Pons (tissue), 1 donor: ENCODE measurements around the gene ANKS6.

Source experiments
- DNase-seq: peaks from one replicate; pipeline ENCODE4 v3.0.0-alpha.2; 2016; ENCODE audit warnings: low spot score

Gene ANKS6

DNA sequence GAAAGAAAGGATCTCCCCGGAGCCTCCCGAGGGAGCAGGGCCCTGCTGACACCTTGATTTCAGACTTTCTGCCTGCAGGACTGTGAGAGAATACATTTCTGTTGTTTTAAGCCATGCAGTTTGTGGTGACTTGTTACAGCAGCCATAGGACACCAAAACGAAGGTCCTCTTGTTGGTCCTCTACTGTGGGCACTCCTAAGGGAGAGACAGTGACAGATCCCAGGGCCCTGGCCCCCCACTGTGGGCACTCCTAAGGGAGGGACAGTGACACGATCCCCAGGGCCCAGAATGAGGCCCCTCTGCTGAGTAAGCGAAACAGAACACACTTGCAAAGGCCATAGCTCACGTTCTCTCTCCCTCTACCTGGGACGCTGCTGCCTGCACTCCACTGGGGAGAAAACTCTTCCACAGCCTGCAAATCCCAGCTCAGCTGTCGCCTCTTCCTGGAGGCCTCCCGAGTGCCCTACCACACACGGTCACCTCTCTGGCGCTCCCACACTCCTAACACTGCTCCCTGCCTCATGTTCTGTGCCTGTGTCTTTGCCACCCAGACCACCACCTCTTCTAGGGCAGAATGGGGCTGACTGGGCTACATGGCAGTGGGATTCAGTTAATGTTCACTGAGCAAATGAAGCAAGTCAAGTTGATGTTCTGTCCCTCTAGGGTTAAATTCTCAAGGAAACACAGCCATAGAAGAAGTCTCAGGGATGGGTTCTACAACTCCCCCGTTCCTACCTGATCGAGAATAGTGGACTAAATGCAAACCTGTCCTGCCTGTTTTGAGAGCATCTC, 23.8 kb downstream of the ANKS6 start:
- no peak for DNase-seq

DNA sequence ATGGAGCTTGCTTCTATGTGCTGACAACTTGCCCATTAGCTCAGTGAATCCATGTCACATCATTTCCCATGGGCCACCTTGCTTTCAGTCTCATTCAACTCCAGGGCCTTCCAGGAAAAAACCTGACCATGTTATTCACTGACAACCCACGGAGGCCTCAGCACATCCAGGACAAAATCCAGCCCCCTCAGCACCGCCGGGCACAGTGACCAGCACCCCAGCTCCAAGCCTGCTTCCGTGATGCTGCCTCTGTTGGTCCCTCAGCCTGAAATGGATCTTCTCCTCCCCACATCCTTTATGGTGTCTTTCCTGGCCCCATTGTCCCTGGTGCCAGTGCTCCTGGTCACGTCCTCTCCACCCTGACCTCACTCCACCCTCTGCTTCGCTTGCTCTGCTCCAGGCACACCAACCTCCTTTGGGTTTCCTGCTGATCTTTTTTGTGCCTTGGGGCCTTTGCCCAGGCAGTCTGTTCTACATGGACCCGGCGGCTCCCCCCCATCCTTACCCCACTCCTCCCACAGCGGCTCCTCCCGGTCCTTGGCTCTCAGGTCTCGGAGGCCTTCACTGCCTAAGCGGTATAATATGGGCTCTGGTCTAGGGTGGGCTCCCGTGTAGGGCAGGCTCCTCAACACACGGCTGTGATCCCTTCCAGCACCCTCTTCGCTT, 25.0 kb downstream of the ANKS6 start:
- no peak for DNase-seq

DNA sequence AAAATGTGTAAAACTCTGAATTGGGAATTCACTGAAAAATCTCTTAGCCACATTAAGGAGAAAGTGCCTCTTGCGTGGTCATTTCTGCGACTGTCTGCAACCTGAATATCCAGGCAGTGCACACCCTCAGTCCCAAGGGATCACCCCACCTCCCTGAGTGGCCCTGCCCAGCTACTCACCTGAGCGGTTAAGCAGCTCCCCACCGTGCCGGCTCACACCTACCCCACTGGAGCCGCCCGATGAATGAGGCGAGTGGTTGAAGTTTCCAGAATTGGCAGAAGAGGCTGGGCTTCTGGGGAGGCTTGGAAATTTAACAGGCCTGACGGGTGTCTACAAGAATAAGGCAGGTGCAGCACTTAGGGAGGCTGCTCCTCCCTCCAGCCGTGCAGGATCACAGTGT, 25.6 kb downstream of the ANKS6 start:
- no peak for DNase-seq

DNA sequence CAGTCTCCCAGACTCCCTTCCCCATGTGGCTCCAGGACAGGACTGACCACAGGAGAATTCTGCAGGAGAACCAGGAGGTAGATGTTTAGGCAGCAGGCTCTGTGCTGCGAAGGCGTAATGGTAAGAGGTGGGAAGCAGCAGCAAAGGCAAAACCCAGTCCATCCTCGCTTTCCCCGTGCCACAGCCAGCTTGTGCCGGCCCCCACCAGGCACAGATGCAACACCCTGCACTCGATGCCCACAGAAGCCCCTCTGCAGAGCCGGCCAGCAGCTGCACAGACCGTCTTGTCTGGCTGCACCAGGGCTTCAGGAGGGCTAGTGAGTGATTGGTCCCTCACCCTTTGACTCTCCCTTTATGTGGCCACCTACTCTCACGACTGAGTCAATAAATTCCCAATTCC, 28.0 kb downstream of the ANKS6 start:
- DNase-seq = no peak

DNA sequence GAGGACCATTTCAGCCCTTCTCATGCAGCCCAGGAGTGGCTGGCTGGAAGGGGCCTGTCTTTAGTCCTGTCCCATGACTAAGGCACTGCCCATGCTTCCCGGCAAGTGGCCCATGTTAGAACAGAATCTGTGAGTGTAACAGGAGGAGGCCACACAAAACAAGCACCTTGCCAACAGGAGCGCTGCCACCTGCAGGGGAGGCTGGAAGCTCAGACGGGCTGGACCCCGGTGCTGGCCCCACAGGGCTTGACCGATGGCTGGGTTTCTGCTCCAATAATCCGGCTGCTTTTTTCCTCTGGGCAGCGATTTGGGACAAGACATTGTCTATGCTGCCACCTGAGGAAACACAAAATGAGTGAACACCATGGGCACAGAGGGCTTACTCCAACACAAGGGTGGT, 28.4 kb downstream of the ANKS6 start:
- no peak for DNase-seq

DNA sequence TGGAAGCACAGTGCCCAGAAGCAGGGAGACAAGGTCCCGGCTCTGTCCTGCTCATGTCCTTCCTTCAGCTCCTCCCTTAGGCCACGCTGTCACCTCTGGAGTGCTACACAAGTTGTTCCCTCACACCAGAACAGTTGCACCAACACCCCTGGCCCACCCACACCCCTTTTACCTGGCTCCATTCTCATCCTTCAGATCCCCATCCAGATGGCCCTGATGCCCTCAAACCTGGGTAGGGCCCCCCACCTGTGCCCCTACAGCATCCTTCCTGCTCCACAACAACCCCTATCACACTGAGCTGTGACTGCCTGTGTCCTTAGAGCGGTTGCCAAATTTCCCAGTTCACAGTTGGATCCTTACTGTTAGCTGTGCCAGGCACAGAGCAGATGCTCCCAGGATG, 29.2 kb downstream of the ANKS6 start:
- DNase-seq = no peak

DNA sequence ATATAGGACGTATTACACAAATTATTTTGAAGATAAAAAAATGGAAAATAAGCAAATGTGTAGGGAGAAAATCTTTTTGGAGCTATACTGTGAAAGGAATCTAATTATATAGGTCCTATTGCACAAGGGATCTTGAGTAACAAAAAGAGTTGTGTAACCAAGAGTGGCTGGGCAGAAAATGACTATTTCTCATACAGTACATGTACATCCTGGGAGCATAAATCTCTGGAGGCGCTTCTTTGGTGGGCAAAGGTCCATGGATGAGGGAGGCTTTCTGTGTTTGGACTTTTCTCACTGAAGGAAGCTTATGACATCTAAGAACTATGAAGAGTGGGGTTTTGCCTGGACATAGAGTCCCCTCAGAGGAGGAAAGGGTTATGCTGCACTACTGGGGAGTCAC, 29.8 kb downstream of the ANKS6 start:
- DNase-seq = no peak

DNA sequence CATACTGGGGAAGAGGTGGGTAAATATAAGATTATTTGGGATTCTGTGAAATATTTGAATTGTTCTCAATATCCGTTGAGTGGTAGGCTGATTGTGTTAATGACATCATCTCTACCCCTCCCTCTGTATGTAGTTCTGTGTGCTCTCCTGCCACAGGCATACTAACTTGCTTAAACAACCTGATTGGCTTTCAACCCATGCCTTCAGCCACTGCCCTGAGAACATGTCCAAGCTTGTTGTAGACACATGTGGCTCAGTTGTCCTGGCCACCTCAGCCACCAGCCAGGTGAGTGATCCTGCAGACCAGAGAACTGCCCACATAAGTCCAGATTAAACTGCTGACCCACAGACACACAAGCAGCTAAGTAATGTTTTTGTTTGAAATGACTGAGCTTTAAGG, 31.1 kb downstream of the ANKS6 start:
- no peak for DNase-seq

DNA sequence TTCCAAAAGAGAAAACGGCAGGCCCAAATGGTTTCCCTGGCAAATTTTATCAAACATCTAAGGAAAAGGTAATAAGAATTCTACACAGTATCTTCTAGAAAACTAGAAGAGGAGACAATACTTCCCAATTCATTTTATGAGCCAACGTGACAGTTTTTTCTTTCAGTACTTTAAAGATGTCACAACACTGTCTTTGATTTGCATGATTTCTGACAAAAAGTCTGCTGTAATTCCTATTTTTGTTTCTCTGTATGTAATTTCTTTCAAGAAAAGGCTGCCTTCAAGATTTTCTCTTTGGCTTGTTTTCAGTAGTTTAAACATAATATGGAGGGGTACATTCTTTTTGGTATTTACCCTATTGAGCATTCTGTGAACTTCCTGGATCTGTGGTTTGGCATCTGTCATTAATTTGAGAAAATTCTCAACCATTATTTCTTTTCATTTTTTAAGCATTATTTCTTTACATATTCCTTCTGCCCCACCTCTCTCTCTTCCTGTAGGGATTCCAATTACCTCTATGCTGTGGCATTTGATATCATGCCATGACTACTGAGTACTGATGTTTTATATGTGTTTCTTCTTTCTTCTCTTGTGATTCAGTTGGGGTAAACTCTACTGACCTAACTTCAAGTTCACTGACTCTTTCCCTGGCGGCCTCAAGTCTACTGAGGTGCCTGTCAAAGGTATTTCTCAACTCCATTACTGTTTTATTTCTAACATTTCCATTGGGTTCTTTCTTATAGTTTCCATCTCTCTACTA, 32.2 kb downstream of the ANKS6 start:
- no peak for DNase-seq

DNA sequence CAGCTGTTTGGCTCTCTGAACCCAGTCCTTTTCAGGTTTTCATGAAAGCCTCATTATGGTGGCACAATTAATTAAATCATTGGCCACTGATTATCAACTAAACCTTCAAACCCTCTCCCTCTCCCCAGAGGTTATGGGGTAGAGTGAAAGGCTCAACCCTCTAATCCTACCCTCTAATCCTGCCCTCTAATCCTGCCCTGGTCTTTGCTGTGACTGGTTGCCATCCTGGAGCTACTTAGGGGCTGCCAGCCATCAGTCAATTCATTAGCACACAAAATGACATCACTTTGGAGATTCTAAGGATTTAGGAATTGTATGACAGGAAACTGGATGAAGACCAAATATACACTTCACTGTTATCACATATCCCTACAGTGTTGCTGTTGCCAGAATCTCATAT, 36.1 kb downstream of the ANKS6 start:
- DNase-seq = no peak

DNA sequence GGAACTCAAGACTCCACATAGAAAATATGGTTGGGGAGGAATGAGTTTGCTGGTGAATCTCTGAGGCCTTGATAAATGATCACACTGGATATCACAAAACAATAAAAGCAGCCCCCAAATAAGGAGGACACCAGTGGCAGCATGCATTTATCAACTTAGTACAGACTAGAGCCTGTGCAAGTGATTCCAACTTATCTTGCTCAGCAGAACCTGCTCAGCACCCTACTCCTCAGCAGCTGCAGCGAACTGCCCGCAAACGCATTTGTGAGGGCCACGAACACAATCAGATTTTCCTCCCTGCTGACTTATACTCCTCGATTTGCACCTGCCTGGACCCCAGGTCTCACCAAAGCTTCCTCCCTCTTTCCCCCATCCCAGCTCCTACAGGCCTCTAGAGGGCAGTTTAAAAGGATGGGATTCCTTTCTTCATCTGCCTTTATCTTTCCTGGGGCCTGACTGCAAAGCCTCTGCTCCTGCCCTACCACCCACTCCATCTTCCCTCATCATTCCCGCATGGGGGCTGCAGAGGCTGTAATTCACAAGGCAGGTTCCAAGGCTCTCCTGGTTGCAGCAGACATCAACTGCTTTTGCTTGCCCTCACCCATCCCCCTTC, 41.2 kb downstream of the ANKS6 start:
- DNase-seq = no peak

DNA sequence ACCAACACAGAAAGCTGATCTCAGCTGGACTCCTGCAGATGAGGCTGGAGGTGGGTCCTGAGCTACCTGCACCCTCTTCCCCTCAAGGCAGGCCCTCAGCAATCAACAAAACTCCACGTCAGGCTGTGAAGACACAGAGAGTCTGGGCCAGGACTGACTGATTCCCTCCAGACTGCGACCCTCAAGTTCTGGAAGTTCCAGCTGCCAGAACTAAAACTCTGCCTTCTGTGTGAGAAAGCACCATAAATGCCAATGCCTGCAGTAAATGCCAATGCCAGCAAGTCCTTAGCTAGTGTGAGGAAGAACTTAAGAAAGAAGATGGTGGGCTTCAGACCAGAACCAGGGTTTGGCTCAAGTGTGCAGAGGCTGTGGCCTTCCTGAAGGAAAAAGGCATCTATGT, 45.1 kb downstream of the ANKS6 start:
- no peak for DNase-seq

DNA sequence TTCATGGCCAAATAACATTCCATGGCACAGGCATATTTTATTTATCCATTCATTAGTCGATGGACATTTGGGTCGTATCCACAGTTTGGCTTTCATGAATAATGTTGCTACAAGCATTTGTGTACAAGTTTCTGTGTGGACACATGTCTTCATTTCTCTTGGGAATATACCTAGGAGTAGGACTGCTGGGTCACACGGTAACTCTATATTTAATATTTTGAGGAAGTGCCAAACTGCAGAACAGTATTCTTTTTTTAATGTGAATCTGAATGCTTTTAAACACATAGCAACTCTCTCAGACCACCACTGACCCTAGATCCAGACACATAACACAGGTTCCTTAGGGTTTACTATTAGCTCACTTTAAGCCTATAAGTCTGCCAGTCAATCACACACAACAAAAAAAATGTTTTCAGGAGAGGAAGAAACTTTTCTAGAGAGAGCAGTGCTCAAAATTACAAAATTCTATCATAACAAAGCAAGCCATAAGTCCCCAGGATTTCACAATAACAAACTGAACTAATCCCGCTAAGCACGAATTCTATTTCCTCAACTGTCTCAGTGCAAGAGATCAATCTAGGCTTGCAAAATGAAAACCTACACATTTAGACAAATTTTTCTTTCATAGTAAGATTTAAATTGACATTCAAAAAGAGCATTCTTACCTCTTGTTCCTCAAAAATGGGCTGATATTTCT, 45.8 kb downstream of the ANKS6 start:
- no peak for DNase-seq

DNA sequence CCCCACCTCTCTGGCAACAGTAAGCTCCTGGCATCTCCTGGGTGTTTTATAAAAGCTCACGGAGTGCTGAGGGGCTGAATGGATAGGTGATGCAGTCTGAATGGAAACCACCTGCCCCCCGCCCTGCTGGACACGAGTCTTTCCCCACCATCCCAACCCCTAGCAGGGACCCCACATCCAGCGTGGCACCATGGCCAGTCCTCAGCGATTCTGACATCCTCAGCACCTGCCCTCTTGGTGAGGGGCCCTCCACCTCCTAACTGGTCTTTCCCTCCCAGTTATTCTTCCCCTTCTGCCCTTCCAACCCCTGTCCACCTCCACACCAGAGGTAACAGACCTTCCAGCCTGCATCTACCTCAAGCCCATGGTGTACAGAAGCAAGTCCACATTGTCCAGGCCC, 48.9 kb downstream of the ANKS6 start:
- no peak for DNase-seq

DNA sequence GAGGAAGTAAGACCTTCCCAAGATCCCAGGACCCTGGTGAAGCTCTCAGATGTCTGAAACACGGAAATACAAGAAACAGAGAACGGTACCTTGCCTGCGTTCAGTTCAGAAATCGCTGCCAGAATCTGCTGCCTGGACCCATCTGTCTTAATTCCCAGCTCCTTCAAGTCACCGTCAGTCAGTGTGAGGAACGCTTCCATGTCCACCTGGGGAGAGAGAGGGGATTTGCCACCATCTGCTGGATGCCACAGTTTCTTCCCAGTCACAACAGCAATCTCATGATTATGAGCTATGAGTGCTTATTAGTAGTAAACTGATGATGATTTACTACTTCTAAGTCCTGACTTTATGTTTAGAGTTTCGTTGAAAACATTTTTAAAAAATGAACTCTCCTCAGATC, 50.9 kb downstream of the ANKS6 start:
- DNase-seq = no peak

DNA sequence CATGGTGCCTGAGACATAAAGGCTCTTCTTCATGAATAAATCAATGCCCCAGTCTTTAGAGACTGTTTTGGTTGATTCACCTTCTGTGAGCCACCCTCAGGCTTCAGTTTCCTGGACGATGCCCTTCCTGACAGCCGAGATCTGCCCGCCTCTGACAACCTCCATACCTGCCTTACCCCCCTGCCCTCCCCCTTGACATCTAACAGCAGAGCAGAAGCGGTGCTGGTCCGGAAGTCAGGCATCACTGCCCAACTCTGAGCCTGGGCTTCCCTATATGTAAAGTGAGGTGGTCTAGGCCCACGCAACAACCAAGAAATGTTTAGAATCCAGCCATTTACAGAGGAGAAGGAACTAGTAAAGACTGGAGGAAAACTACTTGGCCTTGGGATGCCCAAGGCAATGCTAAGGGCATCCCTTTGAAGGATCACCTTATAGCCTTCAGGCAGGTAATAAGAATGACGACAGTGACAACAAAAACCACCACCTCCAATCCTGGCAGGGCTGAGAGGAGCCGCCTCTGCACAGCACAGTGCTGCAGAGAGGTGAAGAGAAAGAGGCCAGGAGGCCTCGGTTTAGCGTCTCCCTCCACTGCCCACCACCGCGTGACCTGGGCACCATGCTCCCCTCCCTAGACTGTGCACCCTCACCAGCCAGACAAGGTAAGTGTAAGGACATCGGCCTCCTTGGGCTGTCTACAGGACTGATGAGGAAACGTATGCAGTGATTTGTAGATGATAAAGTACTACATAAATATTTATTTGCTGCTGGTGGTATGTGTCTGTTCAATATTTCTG, 52.3 kb downstream of the ANKS6 start:
- no peak for DNase-seq

DNA sequence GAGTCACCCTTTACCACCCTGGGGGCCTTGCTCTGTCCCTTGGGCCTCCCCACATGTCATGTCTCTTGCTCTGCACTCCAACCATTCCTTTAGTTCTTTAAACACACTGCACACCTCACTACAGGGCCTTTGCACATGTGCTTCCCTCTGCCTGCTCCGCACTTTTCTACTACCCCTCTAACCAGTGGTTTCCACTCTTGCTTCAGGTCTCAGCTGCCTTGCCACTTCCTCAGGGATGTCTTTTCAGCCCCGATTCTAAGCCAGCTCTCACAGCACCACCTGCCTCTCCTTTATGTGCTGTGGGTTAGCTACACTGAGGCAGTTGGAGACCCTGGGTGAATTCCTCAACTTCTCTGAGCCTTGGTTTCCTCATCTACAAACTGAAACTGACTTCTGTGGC, 53.0 kb downstream of the ANKS6 start:
- DNase-seq = no peak

DNA sequence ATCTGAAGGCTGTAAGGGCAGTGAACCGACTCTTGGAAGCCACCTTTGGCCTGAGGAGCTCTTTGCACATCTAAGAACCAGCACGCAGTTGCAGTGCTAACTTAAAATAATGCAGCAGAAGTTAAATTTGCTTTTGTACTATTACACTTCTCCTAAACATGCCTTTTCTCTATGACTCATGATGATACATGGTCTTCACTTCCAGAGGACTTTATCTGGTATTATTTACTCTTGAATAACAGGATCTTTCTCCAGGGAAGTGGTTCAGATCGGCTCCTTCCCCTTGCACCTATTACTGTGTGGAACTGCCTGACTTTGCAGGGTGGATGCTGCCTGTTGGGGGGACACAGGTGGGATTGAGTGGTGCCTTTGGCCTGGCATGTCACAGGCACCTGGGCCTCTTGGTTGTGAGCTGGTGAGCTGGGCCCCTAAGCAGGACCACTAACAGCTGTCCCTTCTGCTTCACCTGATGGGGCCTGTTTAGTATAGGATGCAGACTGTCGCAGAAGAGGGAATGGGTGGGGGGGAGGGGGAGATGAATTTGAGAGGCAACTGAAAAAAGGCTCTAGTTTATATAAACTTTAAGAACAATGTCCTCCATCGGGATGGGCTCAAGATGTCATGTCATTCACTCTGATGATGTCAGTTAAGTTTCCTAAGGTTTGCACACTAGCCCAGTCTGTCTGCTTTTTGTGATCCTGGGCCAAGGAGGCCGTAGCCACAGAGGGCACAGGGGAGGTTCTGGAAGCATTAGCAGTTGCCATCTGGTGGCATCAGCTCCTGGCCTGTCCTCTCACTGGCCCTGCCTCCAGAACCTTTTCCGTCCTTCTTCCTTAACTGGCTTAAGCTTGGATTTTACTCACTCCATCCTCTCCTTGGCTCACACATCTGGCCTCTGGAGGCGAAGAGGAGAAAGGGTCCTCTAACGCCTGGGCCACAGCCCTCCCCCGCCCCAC, 53.8 kb downstream of the ANKS6 start:
- no peak for DNase-seq

DNA sequence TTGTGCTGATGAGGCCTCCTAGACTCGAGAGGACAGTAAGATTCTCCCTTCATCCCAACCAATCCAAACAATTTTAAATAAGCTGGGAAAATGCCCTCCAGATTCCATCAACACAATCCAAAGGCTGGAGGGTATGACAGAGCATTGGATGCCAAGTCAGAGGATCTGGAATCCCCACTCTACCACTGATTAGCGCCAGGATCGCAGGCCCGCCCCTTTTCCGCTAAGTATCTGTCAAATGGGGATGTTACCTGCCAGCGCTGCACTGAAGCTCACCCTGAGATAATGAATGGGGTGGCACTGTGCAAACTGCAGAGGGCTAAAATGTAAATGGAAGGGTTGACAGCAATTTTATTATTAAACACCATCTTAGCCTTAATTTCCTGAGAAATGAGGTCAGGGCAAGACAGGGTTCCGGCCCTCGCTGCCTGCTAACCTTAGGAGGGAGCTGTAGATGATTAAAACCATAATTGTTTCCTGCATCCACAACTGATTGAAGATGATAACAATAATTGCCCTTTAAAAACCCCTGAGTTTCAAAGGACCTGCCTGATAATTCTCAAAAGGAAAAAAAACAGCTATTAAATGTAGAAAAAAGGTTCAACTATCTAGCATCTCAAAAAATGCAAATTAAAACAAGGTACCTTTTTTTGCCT, 56.0 kb downstream of the ANKS6 start:
- DNase-seq = no peak

DNA sequence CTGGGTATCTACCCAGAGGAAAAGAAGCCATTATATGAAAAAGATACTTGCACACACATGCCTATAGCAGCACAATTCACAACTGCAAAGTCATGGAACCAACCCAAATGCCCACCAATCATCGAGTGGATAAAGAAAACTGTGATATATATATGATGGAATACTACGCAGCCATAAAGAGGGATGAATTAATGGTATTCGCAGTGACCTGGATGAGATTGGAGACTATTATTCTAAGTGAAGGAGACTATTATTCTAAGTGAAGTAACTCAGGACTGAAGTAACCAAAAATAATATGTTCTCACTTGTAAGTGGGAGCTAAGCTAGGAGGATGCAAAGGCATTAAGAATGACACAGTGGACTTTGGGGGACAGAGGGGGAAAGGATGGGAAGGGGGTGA, 57.6 kb downstream of the ANKS6 start:
- DNase-seq = no peak
